ENCODE data around the gene GLIPR1. TPM values are rescaled to one million over a fixed set of nuclear protein-coding genes. Genes with fewer than 3 reads are reported as not detected.

Gene GLIPR1
- total and polyA plus RNA-seq, 2 donors, result 21.8 to 23.3 TPM

DNA sequence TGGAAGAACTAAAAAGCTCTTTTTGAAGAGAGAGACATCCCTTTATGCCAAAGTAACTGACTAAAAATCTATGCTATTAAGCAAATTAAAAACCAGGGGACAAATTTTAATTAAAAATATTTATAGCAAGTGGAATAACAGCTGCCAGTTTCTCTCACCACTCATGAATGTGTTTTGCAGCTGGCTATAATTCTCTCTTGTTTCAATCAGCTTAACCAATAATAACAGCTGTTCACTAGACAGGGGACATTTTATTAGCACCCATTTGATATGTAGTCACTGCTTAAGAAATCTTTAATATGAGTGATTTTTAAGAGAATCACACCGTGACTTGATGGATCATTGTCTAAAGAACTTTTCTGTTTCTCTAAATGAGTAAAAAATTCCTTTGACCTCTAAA lies 65.1 kb downstream of the GLIPR1 start:
- 94% methylated on average over 1 of the region's 1 CpG for WGBS
- Histone ChIP-seq H3K36me3 (ENCODE audit: insufficient read depth) (no peaks in the 10 kb centered on the region), H3K27ac (ENCODE audit: low read depth) (no peak overlapping the region), H3K4me1 (ENCODE audit: insufficient read depth) (no peaks in the 10 kb centered on the region), H3K4me3 (ENCODE audit: low read depth, low read length) (no peak overlapping the region)
- no peak for DNase-seq (ENCODE audit: extremely low spot score)

DNA sequence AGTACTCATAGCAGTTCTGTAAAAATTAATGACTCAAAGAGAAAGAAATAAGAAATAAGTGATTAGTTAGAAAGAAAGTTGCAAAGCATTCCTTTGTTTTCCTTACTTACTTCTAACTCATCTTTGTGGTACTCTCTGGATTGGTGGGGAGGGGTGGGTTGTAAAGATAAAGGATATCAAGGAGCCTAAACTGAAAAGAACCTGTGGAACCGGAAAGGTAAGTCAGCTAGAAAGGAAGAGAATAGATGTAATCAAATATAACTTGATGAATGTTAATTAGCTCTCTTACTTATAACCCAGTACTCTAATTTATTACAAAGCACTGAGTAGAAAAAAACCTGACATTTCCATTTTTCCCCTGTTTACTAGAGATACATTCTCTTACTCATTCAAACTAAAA lies 68.3 kb downstream of the GLIPR1 start:
- 89% methylated on average over 1 of the region's 1 CpG for WGBS
- no peak overlapping the region for H3K4me3 ChIP-seq (ENCODE audit: low read depth, low read length)
- no peak for DNase-seq (ENCODE audit: extremely low spot score)
- no peak overlapping the region for H3K27ac ChIP-seq (ENCODE audit: low read depth)
- no peaks in the 10 kb centered on the region for H3K4me1 ChIP-seq (ENCODE audit: insufficient read depth)
- no peaks in the 10 kb centered on the region for H3K36me3 ChIP-seq (ENCODE audit: insufficient read depth)

DNA sequence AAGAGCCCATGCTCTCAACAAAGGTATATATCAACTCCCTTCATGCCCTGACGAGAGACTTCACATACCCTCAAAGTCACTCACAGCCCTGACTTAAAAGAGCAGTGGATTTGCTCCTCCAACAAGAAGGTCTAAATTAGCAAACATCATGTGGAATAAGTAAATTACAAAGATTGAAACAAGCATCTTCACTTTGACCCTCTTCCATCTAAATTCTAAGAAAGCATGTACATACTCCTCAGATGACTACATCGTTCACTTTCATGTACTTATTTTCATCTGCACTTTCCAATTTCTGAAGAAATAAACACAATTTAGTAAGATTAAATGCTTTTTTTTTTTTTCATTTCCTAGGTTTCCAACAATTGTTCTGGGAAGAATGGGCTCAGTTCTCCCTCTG lies 69.4 kb downstream of the GLIPR1 start:
- H3K4me3 ChIP-seq (ENCODE audit: low read depth, low read length), result no peak overlapping the region
- no peaks in the 10 kb centered on the region for H3K4me1 ChIP-seq (ENCODE audit: insufficient read depth)
- WGBS, result 69% methylated on average over 2 of the region's 2 CpGs
- no peak overlapping the region for H3K27ac ChIP-seq (ENCODE audit: low read depth)
- no peak for DNase-seq (ENCODE audit: extremely low spot score)
- no peaks in the 10 kb centered on the region for H3K36me3 ChIP-seq (ENCODE audit: insufficient read depth)

DNA sequence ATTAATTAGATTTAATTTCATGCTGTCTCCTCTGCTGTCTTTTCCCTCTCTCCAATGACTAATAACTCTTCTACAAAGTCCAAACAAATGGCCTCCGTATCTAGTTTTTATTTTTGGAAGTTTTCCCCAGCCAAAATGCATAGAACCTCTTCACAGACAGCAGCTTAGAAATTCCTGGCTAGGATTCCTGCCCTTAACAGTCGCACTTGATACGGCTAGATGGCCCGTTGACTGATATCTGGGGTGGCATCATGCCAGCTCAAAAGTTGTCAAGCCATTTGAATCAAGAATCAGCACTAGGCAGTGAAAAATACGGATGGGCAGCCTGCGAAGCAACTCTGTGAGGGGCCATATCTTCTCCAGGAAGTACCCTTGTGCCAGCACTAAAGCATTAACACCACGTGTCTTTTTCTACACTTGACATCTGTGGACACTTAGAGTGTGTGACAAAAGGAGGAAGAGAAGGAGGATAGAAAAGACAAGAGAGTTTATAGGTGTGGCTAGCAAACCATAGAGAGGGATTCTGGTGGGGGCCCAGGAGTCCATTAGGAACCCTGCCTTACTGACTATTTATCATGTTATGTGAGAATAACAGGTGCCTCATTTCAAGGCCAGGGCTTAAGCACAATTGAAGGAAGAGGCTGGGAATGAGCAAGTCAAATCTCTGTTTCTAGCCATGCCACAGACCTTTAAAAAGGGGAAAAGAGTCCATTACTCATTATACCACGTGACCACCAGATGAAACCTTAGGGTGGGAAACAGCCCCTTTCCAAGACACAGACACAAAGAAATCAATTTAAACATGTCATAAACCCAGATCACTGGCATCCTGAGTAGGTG lies 70.1 kb downstream of the GLIPR1 start:
- Histone ChIP-seq H3K27ac (ENCODE audit: low read depth) (no peak overlapping the region), H3K36me3 (ENCODE audit: insufficient read depth) (no peaks in the 10 kb centered on the region), H3K4me1 (ENCODE audit: insufficient read depth) (no peaks in the 10 kb centered on the region), H3K4me3 (ENCODE audit: low read depth, low read length) (no peak overlapping the region)
- DNase-seq (ENCODE audit: extremely low spot score), result no peak
- WGBS, result 22% methylated on average over 8 of the region's 8 CpGs

DNA sequence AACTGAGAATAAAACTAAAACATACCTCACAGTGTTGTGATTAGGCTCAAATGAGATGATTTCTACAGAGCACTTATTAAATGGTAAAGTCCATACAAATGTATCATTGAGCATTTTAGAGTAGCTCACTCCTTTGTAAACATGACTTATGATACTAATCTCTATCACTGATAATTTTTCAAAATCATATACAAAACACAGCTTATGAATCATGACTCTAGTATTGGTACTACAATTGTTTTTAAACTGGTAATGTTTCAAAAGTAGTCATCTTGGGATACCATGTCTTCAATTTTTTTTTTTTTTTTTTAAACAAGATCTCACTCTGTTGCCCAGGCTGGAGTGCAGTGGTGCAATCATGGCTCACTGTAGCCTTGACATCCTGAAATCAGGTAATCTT lies 70.9 kb downstream of the GLIPR1 start:
- no peak for DNase-seq (ENCODE audit: extremely low spot score)
- H3K4me1 ChIP-seq (ENCODE audit: insufficient read depth), result no peaks in the 10 kb centered on the region
- H3K4me3 ChIP-seq (ENCODE audit: low read depth, low read length), result no peak overlapping the region
- no peak overlapping the region for H3K27ac ChIP-seq (ENCODE audit: low read depth)
- no peaks in the 10 kb centered on the region for H3K36me3 ChIP-seq (ENCODE audit: insufficient read depth)

DNA sequence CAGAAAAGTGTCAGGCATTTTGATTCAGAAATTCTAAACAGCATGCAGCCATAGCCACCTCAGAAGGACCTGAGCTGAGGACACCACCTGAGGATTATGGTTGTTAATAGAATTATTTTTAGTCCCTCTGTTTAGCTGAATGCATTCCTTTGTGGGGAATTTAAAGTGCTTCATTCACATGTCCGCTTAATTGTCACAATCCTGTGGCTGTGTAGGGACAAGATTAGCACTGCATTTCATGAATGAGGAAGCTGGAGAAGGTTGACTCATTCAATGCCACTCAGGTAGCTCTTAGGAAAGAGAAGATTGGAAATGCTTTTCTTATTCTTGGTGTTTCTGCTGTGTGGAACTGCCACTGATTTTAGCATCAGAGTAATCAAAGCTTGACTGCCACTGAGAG lies 72.8 kb downstream of the GLIPR1 start:
- no peaks in the 10 kb centered on the region for H3K4me1 ChIP-seq (ENCODE audit: insufficient read depth)
- H3K4me3 ChIP-seq (ENCODE audit: low read depth, low read length), result no peak overlapping the region
- H3K27ac ChIP-seq (ENCODE audit: low read depth), result no peak overlapping the region
- DNase-seq (ENCODE audit: extremely low spot score), result no peak
- H3K36me3 ChIP-seq (ENCODE audit: insufficient read depth), result no peaks in the 10 kb centered on the region
- 55% methylated on average over 1 of the region's 1 CpG for WGBS

Other genes starting within 250 kb of the GLIPR1 start
- gene CAPS2, start 150.4 kb upstream of the GLIPR1 start, total RNA-seq, result 17.2 TPM
- gene CAPS2, start 150.4 kb upstream of the GLIPR1 start, polyA plus RNA-seq, result 3.7 TPM
- not detected for gene GLIPR1L1, start 146.1 kb upstream of the GLIPR1 start, total RNA-seq
- not detected for gene GLIPR1L1, start 146.1 kb upstream of the GLIPR1 start, polyA plus RNA-seq
- 2.4 TPM for gene GLIPR1L2, start 89.7 kb upstream of the GLIPR1 start, total RNA-seq
- 3.2 TPM for gene GLIPR1L2, start 89.7 kb upstream of the GLIPR1 start, polyA plus RNA-seq
- gene KRR1, start 30.9 kb downstream of the GLIPR1 start, total RNA-seq, result 71.6 TPM
- gene KRR1, start 30.9 kb downstream of the GLIPR1 start, polyA plus RNA-seq, result 22.4 TPM

Measured in urinary bladder (tissue), 4 donors.